HG02840 (cell line): ENCODE data around the gene EXOC3L1.
A peak's percentile ranks its signal among the peaks of the same experiment; 100 is the strongest.

Experiments used
- ATAC-seq: cut with Tn5 transposase; IDR thresholded peaks from one replicate; pipeline ENCODE4 v1.9.1; 2021; ENCODE audit warnings: mild to moderate bottlenecking, moderate library complexity, moderate number of reproducible peaks; ENCODE audit not compliant: unreplicated experiment, low FRiP score

The EXOC3L1 gene, protein sequence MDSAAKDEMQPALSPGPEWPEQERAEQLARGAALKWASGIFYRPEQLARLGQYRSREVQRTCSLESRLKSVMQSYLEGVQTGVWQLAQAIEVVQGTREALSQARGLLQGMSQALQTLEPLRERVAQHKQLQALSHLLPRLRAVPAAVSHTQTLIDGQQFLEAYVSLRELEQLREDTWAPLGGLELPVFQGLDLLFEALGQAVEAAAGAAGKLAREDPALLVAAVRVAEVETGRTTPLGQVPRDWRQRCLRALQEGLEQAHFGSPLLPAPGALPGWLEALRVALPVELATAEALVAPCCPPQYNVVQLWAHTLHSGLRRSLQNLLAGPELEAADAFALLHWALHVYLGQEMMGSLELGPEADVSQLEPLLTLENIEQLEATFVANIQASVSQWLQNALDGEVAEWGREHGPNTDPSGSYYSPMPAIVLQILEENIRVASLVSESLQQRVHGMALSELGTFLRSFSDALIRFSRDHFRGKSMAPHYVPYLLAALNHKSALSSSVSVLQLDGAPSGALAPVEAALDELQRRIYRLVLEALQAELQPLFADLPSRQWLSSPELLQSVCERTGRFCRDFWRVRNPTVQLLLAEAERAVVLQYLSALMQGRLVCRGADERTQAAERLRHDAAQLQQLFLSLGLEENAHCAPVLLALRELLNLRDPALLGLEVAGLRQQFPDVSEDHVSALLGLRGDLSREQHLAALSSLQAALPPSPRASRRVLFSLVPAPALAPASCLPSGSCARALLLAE

GRCh38 chr16:67190041-67190440 is at the start of gene EXOC3L1:
Gene EXOC3L1, minus strand, starts transcription at chr16:67190136. Its CDS starts 460 bp downstream, at chr16:67189676.
- no peak for ATAC-seq

DNA sequence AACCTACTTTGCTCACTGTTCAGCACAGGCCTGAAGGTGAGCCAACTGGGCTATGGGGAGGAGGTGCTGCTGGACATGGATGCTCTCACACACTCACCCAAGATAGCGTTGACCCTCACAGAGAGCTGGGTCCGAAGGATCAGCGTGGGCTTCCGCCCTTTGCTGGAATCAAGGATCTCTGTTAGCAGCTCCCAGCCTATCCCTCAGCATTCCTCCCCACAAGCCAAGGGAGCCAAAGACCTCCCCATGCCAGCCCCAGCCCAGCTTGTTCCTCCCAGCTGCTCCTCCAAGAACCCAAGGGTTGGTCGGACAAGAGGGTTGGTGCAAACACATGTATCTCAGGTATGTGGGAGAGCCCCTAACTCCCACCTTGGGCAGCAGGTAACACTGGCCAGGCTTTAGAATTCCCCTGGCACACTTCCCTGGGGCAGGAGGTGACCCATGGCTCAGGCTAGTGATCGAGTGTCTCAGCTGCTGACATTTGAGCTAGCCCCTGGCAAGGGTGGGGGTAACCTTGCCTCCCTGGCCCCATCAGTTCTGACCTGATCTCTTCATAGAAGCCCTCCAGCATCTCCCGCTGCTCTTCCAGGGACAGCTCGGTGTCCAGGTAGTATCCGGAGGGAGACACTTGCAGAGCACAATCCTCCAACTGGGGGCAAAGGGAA is 49.0 kb upstream of the EXOC3L1 start:
- ATAC-seq: no peak

DNA sequence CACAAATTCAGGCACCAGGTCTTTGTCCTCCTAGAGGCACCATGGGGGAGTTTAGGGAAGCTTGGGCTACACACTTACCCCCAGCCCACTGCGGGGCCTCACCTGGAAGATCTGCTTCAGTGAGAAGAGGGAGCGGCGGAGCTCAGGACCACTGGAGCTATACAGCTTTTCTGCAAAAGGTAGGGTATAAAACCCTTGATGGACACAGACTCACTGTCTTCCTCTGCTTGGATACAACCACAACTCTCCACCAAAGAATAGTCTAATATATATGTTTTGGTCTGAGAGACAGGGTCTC is 48.3 kb upstream of the EXOC3L1 start:
- ATAC-seq: no peak

DNA sequence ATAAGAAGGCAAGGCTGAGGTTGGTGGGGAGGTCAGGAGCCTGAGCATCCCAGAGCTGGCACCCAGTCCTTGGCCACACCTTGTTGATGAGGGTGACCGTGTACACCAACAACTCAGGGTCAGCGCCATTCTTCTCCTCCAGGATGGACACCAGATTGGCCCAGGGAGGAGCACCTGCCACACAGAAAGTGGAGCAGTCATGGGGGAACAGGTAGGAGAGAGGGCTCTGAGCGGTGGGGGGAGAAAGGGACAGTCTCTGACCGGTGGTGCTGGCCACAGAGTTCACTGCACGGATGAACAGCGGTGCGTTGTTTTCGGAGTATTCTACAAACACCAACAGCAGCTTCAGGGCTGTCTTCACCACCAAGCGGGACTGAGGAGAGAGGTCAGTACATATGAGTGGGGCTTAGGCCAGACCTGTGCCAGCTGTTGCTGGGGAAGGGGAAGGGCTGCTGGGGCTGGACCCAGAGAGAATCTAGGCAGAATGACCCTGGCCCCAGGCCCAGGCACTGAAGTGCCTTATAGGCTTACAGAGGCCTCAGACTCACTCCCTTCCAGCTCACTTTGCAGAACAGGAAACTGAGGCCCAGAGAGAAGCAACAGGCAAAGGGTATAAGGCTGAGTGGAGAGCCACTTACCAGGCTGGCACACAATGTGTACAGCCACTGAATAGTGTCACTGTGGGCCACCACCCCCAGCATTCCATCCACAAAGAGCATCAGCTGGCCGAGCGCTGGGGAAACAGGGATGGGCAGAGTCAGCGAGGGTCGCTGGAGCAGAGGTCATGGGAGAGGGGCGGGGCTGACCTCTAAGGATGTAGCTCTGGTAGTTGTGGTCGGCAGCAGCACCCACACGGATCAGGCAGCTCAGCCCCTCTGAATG is 47.7 kb upstream of the EXOC3L1 start:
- no peak for ATAC-seq

DNA sequence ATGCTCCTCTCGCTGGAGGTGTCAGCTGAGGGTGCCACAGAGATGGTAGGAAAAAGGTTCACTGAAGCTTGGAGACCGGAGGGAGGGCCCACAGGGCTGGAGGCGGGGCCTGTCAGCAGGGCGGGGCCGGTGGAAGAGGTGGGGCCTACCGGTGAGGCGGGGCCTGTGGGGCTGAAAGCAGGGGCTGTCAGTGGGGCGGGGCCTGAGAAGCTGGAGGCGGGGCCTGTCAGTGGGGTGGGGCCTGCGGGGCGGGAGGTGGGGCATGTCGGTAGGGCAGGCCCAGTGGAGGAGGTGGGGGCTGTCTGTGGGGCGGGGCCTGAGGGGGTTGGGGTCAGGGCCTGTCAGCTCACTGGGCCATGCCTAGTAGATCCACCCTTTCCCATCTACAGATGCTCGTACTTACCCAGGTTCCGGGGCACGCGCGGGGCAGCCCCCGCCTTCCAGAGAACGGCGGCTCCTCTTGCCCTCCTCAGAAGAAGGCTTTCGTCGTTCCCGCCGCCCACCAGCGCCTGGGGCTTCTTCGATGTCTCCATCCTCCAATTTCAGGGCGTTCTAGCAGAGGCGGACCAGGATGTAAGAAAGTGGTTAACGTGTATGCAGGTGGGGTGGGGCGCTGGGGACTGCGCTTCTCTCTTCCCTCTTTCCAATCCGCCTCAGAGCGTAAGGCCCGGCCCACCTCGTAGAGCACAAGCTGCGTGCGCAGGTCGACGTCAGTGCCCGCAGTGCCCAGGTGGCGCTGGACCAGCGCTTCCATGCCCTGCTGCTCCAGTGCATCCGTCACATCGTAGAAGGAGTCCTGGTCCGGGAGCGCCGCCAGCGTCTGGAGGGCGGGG is 46.8 kb upstream of the EXOC3L1 start:
- ATAC-seq: no peak

GRCh38 chr16:67235816-67236562 is 46.1 kb upstream of the EXOC3L1 start:
- no peak for ATAC-seq

GRCh38 chr16:67234180-67234597 is 44.3 kb upstream of the EXOC3L1 start:
- ATAC-seq: no peak

GRCh38 chr16:67233596-67233995 is 43.7 kb upstream of the EXOC3L1 start:
- no peak for ATAC-seq

DNA sequence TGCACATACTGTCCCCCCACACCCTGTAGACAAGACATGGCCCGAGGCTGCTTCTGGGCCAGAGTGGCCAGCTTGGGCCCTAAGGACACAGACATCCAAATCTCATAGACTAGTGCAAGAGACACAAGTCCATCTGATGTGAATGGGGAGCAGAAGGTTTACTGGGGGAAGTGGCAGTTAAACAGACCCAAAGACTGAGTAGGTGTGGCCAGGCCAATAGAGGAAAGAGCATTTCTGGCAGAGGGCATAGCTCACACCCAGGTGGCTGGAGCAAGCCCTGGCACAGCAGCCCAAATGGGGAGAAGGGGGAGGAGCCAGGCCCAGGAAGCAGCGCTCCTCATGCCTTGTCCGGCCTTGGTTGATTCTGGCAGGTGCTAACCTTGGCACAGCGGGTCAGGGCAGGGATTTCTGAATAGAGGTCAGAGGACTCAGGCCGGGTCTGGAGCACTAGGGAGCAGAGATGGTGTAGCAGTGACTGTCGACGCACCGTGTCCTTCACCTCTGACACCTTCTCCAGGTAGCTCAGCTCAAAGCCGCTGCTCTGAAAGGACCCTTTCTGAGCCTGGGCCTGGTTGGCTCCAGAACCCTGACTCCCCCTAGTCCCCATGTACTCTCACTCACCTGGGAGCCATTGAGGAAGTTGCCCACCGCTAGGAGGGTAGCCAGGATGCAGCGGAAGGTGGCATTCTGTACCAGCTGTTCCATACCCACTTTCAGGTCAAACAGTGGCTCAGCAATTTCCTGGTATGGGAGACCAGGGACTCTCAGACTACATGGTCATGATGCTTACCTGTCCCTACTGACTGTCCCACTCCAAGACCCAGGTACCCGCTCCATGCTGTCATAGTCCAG is 41.1 kb upstream of the EXOC3L1 start:
- no peak for ATAC-seq

DNA sequence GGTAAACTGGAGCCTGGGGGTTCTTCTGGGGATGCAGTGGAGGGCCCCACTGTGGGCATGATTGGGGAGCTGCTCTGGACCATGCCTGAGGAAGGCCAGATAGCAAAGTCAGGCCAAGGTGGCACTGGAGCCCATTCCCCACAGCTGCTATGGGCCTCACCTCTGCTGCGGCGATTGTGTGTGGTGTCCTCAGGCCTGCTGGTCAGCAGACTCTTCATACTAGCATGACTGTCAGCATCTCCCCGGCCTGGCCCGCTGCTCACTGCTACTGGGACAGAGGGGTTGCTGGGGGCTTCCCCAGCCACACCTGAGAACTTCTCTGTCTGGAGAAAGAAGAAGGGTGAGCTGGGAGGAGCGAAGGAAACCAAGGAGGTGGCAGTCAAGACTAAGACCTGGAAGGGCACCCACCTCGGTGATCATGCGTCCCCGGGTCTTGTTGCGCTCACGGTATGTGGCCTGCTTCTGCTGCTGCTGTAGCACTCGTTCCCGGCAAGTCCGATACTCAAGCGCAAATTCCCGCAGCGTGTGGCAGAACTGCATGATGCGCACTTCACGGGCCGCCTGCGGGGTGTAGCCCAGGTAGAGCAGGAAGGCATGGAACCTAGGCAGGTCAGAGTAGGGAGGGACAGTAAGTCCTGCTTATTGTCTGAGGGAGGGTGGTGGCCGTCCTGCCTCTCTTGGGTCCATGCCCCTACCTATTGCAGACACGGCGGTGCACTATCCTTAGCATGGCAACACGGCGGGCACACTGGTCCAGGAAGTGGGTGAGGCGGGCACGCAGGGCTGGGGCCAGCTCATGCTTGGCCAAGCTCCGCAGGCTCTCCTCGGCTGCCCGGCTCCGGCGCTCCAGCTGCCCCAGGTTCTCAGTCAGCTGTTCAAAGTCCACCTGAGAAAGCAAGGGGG is 40.2 kb upstream of the EXOC3L1 start:
- ATAC-seq: no peak

GRCh38 chr16:67228905-67229304 is 39.0 kb upstream of the EXOC3L1 start:
- no peak for ATAC-seq

DNA sequence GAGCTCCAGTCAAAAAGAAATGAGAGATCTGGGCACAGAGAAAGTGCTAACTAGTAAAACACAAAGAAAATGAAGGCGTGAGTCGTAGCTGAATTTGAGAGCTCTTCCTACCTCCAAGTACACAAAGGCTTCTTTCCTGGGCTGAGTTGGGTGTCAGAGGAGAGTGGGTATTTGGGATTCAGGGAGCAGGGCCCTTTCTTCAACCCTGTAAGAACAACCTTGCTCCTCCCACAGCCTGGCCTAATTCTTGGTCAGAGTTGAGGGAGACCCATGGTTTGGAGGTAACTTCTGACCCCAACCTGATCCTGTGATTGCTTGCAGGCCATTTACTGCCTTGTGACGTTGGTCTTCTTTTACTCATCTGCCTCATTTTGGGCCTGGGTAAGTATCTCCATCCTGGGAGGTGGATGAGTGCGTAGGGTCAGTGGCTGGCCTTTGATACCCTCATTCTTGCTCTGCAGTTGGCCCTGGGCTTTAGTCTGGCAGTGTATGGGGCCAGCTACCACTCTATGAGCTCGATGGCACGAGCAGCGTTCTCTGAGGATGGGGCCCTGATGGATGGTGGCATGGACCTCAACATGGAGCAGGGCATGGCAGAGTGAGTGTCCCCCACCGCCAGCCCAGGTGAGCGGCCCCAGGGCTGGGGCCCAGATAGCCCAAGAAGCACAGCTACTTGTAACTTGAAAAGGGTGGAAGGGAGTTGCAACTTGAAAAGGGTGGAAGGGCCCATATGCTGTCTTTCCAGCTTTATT is 38.3 kb upstream of the EXOC3L1 start:
- ATAC-seq: no peak

- ATAC-seq: no peak
These were observed 37.6 kb upstream of the EXOC3L1 start for GRCh38 chr16:67227567-67227921.

- peak; percentile 93 for ATAC-seq
These were observed 37.0 kb upstream of the EXOC3L1 start, which contains the start of gene TMEM208 for GRCh38 chr16:67226804-67227566. Gene TMEM208, plus strand, starts transcription at chr16:67227130. Its CDS starts 89 bp downstream, at chr16:67227219.

GRCh38 chr16:67226295-67226803 is 36.4 kb upstream of the EXOC3L1 start:
- ATAC-seq: no peak
